GM19240 (cell line): ENCODE results near the gene DOK1.

Experiments
- DNase-seq: peaks from one replicate; pipeline ENCODE4 v3.0.0; 2011; ENCODE audit warnings: low spot score; ENCODE audit not compliant: insufficient read length

Gene DOK1

DNA sequence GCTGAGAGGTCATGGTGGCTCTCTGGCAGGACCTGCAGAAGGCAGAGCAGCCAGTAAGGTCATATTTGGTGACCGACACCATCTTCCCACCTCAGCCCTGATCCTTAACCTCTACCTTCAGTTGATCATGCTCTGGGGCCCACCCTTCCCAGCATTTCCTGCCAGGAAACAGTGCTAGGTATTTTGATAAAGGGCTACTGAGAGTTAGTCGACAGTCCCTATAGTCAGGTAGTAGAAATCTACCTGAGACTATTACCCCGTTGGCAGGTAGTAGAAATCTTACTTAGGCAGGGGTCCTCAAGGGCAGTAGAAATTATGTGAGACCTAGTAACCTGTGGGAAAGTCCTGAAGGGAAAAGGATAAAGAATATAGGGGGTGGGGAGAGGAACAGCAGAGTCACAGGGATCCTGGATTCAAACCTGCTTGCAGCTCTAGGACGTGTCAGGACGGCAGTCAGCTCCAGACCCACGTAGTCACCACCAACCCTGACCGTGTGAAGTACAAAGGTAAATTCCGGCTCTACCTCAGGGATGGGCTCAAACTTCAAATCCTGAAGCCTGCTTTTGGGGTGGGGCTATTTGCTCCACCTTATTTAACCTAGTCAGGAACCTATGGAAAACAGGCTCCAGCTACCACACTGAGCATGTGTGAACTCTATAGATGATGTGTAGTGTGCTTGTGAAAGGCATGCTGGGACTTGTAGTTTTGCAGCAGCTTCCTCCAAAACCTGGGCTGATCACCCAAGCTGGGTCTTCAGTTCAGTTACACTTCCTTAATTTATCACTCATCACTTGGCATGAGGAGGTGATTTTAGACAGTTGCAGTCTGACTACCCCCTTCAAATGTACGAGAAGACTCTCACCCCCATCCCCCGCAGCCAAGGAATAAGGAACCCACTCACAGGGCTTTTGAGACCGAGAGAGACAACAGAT is 28.5 kb upstream of the DOK1 start, which contains the start of gene DQX1:
DQX1 (minus strand) TSS at position 515 of the 932 bp plus-strand sequence; CDS start at position 13, 502 bp downstream.
- no peak for DNase-seq

DNA sequence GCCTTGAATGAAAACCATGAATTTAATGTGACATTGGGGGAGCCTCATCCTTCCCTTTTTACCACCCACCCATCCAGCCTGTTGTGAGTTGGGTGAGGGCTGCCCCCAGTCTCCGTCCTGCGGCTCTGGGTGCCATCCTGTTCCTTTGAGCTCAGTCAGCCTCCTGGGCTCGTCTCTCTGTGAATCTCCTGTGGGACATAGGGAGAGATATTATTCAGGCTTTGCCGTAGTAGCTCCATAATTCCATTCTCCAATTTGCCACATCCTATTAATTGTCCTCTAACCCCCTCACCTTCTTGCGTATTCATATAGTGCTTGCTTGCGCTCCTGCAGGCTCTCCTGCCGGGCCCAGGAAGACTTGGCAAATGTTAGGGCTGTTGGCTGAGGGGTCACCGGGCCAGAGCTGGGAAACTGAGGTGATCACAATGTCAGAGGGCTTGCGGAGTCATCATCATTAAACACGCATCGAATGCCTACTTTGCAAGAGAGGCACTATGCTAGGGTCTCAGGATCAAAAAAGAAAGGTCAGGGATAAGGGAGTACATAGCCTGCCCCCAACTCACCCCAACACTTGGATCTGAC is 27.8 kb upstream of the DOK1 start:
- no peak for DNase-seq

DNA sequence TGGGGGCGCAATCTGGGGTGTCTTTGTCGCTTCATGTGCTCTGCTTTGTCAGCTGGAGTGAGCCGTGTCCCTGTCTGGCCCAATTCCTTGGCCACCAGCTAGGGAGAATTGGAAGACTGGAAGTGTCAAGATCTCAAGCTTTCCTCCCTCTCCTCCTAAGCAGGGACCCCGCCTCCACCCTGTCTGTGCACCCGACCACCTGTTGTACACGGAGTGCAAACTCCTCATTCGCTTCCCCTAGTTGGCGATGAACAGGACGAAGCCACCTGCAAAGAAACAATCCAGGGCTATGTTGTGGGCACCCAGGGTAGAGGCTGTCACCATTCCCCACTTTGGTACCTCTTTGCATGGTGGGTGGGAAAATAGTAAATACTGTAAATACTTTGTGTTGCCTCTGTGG is 26.8 kb upstream of the DOK1 start:
- no peak for DNase-seq

DNA sequence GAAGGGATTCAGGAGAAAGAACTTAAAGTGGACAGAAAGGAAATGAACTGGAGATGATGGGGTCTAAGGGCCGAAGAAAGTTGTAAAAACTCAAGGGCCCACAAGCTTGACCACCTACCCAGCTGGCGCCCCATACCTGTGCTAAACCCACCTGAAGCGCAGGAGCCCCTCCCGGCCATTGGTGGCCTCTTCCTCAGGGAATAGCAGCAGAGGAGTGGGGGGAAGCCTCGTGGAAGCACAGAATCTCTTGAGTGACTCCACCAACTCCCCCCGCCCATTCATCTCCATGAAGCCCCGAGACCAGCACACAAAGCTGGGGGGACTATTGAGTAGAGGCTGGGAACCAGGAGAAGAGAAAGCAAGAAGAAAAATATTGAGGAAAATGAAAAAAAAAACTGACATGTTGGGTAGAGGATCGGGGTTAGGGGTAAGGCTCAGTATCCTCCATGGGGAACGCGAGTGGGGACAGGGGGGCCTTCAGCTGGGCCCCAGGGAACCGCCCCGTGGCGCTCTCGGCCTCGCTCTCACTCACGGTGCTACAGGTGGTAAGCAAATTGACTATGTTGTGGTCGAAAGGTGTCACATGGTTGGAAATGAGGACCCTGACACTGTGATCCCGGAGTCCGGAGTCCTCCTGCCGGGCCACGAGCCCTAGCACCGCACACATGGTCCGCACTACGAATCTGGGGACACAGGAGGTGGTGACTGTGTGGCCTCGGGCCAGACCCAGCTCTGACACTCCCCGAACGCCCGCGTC is 25.7 kb upstream of the DOK1 start:
- DNase-seq = no peak

DNA sequence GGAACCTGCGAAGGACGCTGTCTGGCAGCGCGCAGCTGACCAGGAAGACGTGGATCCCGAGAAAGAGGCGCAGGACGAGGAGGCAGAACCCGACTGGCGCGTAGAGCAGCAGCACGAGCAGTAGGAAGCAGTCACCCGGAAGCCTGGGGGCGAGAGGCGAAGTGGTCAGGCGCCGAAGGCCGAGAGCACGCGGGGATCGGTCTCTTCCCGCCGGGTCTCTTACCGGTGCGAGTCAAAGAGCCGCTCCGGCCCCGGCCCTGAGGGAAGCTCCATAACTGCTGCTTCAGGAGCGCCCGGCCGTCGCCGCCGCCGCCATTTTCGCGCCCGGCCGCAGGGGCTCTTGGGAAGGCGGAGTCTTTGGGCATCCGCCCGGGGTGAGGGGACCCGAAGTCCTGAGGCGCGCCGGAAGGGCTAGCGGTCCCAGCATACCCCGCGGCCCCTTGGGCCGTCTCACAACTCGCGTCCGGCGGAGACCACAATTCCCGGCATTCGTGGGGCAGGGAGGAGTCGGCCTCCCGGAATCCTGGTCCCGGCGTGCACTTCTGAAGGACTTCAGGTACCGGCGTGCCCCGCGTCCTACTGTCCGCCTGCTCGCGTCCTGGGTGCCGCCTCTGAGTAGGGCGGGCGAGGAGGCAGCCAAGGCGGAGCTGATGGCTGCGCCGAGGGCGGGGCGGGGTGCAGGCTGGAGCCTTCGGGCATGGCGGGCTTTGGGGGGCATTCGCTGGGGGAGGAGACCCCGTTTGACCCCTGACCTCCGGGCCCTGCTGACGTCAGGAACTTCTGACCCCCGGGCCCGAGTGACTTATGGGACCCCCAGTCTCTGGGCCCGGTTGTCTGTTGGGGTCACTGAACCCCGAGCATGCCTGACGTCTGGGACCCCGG is 24.9 kb upstream of the DOK1 start, which contains the start of the genes AUP1 and HTRA2:
AUP1 (minus strand) TSS at position 350 of the 882 bp plus-strand sequence; CDS start at position 273, 77 bp downstream.
HTRA2 (plus strand) TSS at position 577 of the 882 bp plus-strand sequence; CDS start at position 651, 74 bp downstream.
- DNase-seq = peak; percentile 96

DNA sequence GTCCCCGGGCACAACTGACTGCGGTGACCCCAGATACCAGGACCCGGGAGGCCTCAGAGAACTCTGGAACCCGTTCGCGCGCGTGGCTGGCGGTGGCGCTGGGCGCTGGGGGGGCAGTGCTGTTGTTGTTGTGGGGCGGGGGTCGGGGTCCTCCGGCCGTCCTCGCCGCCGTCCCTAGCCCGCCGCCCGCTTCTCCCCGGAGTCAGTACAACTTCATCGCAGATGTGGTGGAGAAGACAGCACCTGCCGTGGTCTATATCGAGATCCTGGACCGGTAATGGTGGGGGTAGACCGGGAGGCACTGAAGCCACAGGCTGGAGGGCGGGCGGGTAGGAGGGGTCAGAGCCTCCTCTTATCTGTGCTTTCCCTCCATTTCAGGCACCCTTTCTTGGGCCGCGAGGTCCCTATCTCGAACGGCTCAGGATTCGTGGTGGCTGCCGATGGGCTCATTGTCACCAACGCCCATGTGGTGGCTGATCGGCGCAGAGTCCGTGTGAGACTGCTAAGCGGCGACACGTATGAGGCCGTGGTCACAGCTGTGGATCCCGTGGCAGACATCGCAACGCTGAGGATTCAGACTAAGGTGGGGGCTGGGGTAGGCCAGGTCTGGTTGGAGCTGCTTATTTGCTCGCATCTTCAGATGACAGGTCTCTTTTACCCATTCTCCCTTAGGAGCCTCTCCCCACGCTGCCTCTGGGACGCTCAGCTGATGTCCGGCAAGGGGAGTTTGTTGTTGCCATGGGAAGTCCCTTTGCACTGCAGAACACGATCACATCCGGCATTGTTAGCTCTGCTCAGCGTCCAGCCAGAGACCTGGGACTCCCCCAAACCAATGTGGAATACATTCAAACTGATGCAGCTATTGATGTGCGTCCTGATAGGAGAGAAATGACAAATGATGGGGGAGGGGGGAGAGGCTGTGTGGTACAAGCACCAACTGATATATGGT is 24.0 kb upstream of the DOK1 start:
- DNase-seq = peak; percentile 79

DNA sequence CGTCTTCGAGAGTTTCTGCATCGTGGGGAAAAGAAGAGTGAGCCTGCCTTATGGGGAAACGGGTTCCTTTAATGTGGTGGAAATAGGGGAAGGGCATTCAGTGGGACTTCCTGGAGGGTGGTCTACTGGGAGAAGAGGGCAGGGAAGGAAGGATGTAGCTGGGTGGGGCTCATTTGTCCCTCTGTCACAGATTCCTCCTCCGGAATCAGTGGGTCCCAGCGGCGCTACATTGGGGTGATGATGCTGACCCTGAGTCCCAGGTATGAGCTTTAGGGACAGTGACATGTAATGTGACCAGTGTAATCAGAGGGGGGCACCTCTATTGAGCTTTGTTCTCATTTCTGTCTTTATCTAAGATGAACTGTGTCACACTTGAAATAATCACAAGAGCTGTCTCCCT is 22.9 kb upstream of the DOK1 start:
- DNase-seq = no peak

DNA sequence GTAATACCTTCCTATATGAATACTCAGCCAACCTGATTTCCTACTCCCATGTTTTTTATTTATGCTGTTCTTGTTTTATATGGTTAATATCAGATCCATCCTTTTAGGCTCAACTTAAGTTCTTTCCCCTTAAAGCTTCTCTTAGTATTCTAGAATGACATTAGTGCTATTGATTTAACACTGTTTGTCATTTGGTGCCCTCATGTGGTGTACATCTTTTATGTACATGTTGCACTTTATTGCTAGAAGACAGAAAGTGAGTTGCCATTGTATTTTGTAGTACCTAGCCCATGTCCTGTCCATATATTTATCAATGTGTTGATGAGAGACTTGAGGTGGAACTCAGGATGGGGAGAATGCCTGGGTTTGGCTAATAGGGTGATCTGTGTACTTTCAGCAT is 22.3 kb upstream of the DOK1 start:
- no peak for DNase-seq

DNA sequence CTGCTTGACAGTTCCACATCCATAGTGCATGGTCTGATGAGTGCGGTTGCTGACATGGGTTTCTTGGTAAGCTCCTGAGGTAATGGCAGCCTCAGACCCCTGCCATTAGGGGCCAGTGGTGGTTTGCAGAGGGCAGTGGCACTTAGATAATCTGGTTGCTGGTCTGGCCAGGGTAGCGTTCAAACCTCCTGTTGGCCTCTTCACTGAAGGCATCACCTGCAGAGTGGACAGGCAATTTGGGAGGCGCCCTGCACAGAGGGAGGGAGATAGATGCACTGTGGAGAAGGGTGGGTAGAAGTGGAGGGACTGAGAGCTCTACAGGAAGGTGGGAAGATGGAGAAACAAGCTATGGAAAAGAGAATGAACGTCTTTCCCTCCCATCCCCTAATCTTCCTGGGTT is 21.1 kb upstream of the DOK1 start:
- no peak for DNase-seq

DNA sequence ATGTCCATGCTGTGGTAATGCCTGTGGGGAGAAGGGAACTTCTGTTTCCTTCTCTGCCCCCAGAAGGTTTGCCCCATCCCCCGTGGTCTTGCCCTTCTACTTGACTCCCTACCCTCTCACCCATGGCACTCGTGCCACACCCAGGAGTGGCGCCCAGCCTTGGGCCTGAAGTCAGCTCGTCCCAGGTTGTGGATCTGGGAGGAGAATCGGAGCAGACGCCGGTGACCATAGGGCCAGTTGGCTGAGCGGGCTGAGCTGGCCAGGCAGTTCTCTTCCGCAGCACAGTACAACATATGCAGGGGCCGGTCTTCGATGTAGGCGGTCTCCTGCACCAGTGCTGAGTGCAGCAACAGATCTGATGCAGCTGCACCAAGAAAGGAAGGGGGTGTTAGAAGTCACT is 20.1 kb upstream of the DOK1 start:
- DNase-seq = no peak

DNA sequence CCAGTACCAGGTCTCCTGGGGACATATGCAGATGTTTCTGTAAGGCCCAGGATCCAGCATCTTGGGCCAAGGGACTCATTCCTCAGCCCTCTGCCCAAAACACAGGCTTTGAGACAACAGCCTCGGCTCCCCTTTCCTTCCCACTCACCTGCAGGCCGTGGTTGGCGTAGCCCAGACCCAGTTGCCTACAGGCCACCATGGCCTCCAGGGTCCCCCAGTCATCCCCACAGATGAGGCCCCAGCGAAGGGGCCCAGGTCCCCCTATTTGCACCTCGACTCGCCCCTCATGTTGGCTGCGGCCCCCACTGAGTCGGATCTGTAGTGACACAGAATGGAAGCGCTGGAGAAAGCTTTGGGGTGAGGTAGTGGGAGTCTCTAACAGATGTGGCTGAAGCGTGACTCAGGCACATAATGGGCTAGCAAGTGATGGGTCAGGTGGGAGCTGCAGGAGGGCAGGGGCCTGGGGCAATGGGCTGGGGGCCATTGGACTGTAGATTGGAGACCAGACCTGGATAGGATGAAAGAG is 19.0 kb upstream of the DOK1 start:
- no peak for DNase-seq

DNA sequence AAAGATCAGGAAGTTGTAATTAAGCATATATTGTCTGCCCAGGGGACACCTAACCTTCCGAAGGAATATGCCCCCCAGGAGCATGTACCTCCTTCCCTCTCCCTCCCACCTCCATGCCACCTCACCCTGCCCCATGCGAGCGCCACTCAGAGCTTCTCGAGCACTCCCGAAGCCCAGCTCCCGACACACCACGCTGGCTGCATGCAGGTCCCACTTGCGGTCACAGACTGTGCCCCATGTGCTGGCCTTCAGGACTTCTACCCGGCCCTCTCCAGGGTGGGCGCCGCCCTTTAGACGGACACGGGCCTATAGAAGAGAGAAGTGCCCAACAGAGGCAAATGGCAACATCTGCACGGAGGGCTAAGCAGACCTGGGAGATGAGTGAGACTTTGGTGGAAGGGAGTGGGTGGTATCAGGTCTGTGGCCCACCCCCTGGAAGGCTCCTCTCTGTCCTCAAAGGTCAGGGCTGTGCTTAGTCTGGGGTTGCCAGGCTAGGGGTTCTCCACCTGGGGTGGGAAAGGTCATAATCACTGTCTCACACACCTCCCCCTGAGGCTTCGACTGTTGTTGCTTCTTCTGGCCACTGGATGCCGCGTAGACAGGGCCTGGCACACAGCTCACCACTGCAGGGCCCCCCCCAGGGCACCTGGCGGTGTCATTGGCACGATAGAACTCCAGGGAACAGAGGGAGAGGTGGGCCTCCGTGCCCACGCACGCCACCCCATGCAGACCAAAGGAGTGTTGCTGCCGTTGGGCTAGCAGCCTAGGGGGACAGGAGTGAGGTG is 18.2 kb upstream of the DOK1 start:
- no peak for DNase-seq

DNA sequence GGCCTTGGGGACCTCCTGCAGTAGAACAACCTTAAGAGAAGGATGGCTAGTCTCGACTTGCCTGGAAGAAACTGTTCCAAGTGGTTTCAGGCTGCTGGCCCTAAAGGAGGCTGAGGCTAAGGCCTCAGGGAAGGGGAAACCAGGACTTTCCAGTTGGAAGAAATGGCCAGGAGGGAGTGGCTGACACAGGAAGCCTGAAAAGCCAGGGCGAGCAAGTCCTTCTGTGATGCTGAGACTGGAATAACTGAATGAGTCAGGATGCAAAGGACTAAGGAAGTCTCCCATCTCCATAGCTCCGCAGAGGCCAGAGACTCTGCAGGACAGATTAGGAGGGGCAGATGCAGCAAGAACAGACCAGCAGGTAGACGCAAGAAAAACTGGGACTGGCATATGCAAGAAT is 17.4 kb upstream of the DOK1 start:
- DNase-seq = no peak

DNA sequence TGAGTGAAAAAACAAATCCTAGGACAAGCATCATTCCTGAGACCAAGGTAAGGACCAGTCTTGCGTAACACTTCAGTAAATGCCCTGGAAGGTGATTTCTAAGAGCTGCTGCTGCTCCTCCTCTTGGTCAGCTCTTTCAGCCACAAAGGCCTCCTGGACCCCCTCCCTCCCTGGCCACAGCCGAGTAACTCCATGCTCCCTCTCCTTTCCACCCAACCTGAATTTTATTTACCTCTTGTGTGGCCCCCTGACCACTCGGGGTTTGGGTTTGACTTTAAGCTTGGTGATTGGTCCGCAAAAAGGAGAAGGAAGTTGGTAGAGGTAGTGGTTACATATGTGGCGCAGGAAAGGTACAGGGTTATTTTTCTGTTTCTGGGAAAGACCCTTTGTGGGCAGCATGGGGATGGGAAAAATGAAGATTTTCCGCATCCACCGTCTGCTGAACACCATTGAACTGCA is 15.6 kb upstream of the DOK1 start:
- DNase-seq = no peak

DNA sequence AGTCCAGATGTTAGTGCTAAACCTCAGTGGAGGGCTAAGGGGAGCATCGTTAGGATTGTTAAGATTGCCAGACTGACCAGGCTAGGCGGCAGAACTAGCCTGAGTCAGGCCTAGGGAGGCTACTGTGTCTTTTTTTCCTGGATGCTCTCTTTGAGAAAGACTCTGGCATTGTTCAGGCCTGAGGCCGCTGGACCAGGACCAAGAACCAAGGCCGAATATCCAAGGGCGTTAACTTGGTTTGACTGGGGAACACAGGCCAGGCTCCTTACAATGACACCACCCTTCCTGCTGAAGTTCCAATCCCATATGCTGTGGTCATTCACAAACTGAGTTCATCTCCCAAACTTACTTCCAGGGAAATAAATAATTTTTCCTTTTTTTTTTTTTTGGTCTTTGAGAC is 14.2 kb upstream of the DOK1 start:
- no peak for DNase-seq

DNA sequence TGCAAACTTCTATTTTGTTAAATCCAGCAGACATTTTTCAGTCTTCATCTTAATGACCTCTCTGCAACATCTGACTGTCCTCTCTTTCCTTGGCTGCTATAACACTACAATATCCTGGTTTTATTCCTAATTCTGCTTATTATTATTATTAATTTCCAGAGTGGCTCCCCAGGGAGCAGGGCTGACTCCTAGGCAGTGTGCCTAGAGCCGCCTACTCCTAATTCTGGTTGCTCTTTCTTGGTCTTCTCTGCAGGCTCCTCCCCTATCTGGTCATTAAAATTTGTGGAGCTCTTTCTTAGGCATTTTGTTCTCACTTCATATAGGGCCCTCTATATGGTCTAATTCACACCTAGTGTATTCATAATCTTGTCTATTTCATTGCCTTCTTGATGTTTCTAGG is 11.5 kb upstream of the DOK1 start:
- no peak for DNase-seq

DNA sequence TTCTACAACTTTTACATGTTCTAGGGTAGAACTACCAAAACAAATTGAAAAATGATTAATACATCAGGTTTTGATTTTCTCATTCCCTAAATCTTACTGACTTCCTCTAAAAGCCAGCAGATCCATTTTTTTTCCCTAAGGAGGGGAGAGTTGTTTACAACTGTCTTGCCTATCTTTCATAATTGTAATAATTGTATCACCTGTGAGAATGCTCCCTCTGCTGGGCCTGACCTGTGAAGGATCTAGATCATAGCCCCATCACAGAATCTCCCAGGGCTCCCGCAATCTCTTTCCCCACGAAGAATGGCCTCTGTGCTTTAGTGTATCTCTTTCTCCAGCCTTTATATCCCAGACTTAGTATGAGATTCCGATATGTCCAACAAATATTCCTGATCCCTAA is 9.9 kb upstream of the DOK1 start:
- DNase-seq = no peak

DNA sequence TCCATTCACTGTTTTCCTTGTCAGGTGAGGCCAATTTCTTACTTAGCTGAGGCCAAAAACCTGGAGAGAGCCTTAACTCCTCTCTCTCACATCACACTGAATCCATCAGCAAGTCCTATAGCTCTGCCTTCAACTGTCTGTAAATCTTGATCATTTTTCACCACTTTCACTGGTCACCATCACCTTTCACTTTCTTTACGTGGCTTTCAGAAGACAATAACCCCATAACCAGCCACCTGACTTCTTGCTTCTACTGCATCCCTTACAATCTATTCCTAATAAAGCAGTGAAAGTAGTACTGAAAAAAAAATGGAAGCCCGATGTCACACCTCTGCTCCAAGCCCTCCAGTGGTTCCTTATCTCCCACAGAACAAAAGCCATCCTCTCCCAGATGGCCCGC is 8.5 kb upstream of the DOK1 start:
- no peak for DNase-seq
